Lung (tissue), 12 donors: ENCODE data around the gene RRP8. TPM values are rescaled to one million over a fixed set of nuclear protein-coding genes. Genes with fewer than 3 reads are reported as not detected.

Experiments used
- ATAC-seq: fragments of 200-7000 bp; cut with Tn5 transposase; one replicate; pipeline ENCODE4 v1.9.1; 2020; ENCODE audit warnings: moderate number of reproducible peaks; ENCODE audit not compliant: insufficient read depth, low FRiP score
- DNase-seq, 3 donors: peaks; one replicate each; pipeline ENCODE4 v3.0.0-alpha.2; 2013 to 2017
- H3K27ac ChIP-seq, 2 donors: one replicate each; pipeline ENCODE4 v1.5.1; 2013; ENCODE audit warnings: mild to moderate bottlenecking in 2 of 2, moderate library complexity in 2 of 2, control low read depth in 1 of 2, inconsistent platforms in 1 of 2, low read depth in 1 of 2, low read length in 1 of 2
- H3K27me3 ChIP-seq, 3 donors: one replicate each; pipeline ENCODE4 v1.5.1; 2013; ENCODE audit warnings: low read length in 2 of 3; ENCODE audit not compliant: control insufficient read depth in 3 of 3, insufficient read depth in 3 of 3
- H3K36me3 ChIP-seq, 4 donors: one replicate each; pipeline ENCODE4 v1.5.1; 2013; ENCODE audit warnings: low read length in 4 of 4, mild to moderate bottlenecking in 1 of 4, moderate library complexity in 1 of 4; ENCODE audit not compliant: control insufficient read depth in 4 of 4, insufficient read depth in 4 of 4
- H3K4me1 ChIP-seq, 5 donors: one replicate each; pipeline ENCODE4 v1.5.1; 2013; ENCODE audit warnings: low read length in 5 of 5, mild to moderate bottlenecking in 2 of 5, moderate library complexity in 1 of 5; ENCODE audit not compliant: control insufficient read depth in 5 of 5, insufficient read depth in 5 of 5
- H3K4me3 ChIP-seq: one replicate; pipeline ENCODE4 v1.5.1; 2013; ENCODE audit warnings: mild to moderate bottlenecking, control low read depth, moderate library complexity
- H3K9ac ChIP-seq, 2 donors: one replicate each; pipeline ENCODE4 v1.5.1; 2013; ENCODE audit warnings: low read length in 2 of 2, control low read depth in 1 of 2; ENCODE audit not compliant: insufficient read depth in 1 of 2
- H3K9me3 ChIP-seq, 4 donors: one replicate each; pipeline ENCODE4 v1.5.1; 2013; ENCODE audit warnings: low read length in 3 of 4, mild to moderate bottlenecking in 1 of 4, moderate library complexity in 1 of 4; ENCODE audit not compliant: control insufficient read depth in 4 of 4, insufficient read depth in 3 of 4
- WGBS, 2 donors: extraction: QIAGEN DNeasy Blood & Tissue Kit; methylation state at CpG; one replicate each; pipeline ENCODE4 v1.1.7; 2013; 5-methylcytosine and 5-hydroxymethylcytosine counted together
- polyA plus RNA-seq, 2 donors: library from polyadenylated mRNA; stranded (reverse); fragments of 200-250 nt; gene quantifications; one replicate each; pipeline ENCODE4 v1.2.1, GENCODE V29; 2013
- total RNA-seq, 2 donors: library from RNA; depleted of rRNA in 1 of 2; stranded (reverse); fragments of >200 nt in 1 of 2; gene quantifications; one replicate each; pipeline ENCODE4 v1.2.1, GENCODE V29; 2014 to 2021
- TF ChIP-seq, protein P1 (sequence below): IDR thresholded peaks from 2 replicates; pipeline ENCODE4 v1.5.1; 2012; ENCODE audit warnings: mild to moderate bottlenecking; ENCODE audit errors: control extremely low read depth, extremely low read depth
- donor health status: control.
- donor health status: control.
- donor health status: Bipolar disorder and iron deficiency.
- donor health status: healthy.
- donor health status: DM: yes; HTN: yes; CAD: no.

RRP8 gene
- total and polyA plus RNA-seq, 4 donors = 15.0 to 19.1 (median 16.8) TPM

DNA sequence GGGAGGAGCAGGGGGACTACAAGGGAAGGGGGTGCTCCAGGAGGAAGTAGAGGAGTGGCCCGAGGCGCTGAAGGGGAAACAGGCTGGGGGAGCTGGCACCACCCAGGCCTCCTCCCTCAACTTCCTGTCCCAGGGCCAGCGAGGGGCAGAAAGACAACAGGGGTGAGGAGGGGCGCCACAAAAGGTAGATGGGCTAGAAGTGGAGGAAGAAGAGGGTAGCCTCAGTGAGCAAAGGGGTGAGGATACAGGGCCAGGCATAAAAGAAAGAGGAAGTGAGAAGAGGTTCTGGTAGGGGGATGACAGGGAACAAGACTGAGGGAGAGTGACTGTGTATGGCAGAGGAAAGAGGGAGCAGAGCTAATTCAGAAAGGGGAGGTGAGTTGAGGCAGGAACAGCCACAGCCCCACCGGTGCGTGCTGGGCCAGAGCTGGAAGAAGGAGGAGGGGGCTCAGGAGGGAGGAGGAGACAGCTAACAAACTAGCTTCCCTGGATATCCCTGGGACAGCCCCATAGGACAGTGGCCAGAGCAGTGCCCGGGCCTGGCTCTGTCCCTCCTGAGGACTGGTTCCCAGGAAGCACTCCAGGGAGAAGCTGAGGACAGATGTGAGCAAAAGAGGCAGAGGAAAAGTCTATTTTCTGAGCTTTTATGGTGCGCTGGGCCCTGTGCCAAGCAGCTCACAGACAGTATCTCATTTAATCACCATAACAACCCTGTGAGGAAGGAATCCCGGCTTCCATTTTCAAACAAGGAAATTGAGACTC, 43.7 kb upstream of the RRP8 start:
- H3K9ac ChIP-seq = no peak overlapping the region
- peak overlapping the region; percentile 58 to 85 for H3K27ac ChIP-seq
- 26 to 33% methylated on average over 9 of the region's 9 CpGs for WGBS, 2 donors
- TF ChIP-seq, protein P1, sequence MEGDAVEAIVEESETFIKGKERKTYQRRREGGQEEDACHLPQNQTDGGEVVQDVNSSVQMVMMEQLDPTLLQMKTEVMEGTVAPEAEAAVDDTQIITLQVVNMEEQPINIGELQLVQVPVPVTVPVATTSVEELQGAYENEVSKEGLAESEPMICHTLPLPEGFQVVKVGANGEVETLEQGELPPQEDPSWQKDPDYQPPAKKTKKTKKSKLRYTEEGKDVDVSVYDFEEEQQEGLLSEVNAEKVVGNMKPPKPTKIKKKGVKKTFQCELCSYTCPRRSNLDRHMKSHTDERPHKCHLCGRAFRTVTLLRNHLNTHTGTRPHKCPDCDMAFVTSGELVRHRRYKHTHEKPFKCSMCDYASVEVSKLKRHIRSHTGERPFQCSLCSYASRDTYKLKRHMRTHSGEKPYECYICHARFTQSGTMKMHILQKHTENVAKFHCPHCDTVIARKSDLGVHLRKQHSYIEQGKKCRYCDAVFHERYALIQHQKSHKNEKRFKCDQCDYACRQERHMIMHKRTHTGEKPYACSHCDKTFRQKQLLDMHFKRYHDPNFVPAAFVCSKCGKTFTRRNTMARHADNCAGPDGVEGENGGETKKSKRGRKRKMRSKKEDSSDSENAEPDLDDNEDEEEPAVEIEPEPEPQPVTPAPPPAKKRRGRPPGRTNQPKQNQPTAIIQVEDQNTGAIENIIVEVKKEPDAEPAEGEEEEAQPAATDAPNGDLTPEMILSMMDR = no peak
- no peak overlapping the region for H3K4me3 ChIP-seq
- H3K9me3 ChIP-seq = no peaks in the 10 kb centered on the region
- no peaks in the 10 kb centered on the region for H3K27me3 ChIP-seq
- peaks cover 9 to 21% (median 12%) of the 10 kb centered on the region in 5 donors for H3K4me1 ChIP-seq
- H3K36me3 ChIP-seq = peaks cover 0 to 4% (median 1%) of the 10 kb centered on the region in 4 donors
- peak; percentile 50 to 71 (median 58) for DNase-seq
- no peak for ATAC-seq

DNA sequence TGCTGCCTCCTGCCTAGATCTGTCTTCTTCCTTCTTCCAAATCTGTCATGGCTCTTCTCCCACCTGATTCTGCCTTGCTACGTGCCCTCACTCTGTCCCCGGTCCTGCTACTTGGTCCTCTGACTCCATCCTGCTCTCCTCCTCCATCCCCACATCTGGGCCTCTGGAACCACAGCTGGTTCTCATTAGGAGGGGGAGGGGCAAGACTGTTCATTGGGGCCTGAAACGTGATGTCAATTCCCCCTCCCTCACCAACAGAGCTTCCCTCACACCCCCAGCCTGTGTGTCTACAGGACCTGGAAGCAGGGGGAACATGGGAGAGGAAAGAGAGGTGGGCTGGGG, 43.1 kb upstream of the RRP8 start:
- Histone ChIP-seq H3K27me3 (no peaks in the 10 kb centered on the region), H3K9me3 (no peaks in the 10 kb centered on the region), H3K27ac (peak overlapping the region; percentile 58 to 85), H3K9ac (no peak overlapping the region), H3K4me3 (no peak overlapping the region), H3K4me1 (peaks cover 9 to 21% (median 12%) of the 10 kb centered on the region in 5 donors), H3K36me3 (peaks cover 0 to 4% (median 1%) of the 10 kb centered on the region in 4 donors)
- ATAC-seq = no peak
- 24 to 31% methylated on average over 3 of the region's 3 CpGs for WGBS, 2 donors
- peak; percentile 63 to 74 (median 71) for DNase-seq
- TF ChIP-seq, protein P1 = no peak

DNA sequence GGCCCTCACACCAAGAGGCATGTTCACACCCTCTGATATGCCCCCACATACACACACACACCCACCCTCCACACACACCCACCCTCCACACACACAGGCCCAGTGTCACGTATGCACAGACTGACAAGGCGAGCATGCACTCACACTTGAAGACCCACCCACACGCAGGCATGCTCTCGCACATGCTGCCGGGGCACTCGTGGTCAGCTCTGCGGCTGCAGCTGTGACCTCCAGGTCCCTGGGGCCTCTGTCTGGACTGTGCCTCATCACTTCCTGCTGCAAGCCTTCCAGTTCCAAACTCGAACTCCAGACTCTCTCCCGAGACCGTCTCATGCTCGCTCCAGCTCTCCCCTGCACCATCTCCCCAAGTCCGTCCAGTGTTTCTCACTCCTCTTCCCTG, 42.7 kb upstream of the RRP8 start:
- H3K4me3 ChIP-seq = no peak overlapping the region

More for the DNA sequence above, 42.7 kb upstream of the RRP8 start:
- H3K9ac ChIP-seq = no peak overlapping the region
- H3K27ac ChIP-seq = peak overlapping the region; percentile 58 to 85
- peaks cover 9 to 21% (median 12%) of the 10 kb centered on the region in 5 donors for H3K4me1 ChIP-seq
- ATAC-seq (no peak), DNase-seq (peak in 1 of 3 donors; percentile 15)
- peaks cover 0 to 4% (median 1%) of the 10 kb centered on the region in 4 donors for H3K36me3 ChIP-seq
- TF ChIP-seq, protein P1 = no peak
- 44 to 77% methylated on average over 12 of the region's 12 CpGs for WGBS, 2 donors
- no peaks in the 10 kb centered on the region for H3K27me3 ChIP-seq
- H3K9me3 ChIP-seq = no peaks in the 10 kb centered on the region
